T-helper 1 cell (primary cell): ENCODE measurements around the gene KRT7.
A peak's percentile ranks its signal among the peaks of the same experiment; 100 is the strongest.
"Not testable (repeated sequence)": the region's sequence is repeated elsewhere in the genome, so short reads cannot be mapped to it uniquely, and the experiment has no call there.

ENCODE experiments used
- DNase-seq, 5 donors: peaks; one replicate each; pipeline ENCODE4 v3.0.0-alpha.2; 2012 to 2020

The KRT7 gene

DNA sequence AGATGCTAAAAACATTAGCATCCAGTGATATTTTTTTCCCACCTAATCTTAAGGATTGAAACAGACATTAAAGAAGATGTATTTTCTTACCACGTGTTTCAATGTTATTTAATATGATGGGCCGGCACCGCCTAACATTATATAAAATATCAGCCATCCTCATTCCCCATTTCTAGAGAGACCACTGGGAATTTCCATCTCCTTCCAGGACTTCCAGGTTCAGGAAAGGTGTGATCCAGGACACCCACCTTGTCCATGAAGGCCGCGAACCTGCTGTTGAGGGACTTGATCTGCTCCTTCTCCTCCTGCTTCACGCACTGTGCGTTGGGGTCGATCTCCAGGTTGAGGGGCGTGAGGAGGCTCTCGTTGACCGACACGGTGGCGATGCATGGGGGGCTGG, 24.9 kb downstream of the KRT7 start:
- DNase-seq, result not testable (repeated sequence)

DNA sequence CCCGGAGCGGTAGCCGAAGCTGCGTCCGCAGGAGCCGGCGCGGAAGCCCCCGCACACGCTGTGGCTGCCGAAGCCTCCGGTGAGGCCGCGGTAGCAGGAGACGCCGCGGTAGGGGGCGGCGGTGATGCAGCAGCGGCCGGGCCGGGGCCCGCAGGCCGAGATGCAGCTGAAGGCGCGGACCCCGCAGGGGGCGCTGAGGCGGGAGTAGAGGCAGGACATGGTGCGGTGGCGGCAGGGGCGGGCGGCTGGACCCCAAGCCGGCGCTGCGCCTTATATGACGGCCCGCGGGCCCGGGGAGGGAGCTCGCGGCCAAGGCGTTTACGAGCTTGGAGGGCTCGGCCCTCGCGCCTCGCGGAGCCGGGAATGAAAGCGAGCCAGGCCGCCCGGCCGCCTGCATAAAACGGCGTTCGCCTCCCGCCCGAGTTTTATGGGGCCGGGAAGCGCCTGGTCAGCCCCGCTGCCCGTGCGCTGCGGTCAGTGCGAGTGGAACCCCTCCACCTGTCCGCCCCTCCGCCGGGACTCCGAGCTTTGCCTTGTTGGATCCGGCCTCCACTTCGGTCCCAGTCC, 25.4 kb downstream of the KRT7 start:
- DNase-seq, result no peak

DNA sequence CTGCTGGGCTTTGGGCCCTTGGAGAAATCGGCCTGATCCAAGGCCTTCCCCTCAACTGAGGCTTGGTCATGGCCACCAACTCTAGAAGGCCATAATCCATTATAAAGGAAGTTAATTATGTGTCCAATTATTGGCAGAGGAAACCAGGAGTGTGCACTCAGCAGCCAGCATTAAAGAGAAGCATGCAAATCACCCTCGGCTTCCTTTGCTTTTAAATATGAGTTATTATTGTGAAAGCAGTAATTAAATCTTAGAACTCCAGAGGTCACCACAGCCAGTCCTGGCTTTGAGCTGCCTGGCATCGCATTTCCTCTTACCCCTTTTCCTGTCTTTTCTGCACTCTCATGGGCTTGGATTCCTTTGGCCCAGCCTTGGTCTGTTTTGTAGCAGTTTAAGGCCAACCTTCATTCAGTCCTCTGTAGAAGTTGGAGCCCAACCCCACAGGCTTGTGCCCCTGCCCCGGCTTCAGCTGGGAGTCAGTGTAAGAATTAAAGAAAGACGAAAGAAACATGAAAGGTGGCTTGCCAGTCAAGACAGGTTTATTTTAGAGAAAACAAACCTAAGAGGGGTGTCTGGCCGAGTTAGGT, 26.7 kb downstream of the KRT7 start:
- no peak for DNase-seq

DNA sequence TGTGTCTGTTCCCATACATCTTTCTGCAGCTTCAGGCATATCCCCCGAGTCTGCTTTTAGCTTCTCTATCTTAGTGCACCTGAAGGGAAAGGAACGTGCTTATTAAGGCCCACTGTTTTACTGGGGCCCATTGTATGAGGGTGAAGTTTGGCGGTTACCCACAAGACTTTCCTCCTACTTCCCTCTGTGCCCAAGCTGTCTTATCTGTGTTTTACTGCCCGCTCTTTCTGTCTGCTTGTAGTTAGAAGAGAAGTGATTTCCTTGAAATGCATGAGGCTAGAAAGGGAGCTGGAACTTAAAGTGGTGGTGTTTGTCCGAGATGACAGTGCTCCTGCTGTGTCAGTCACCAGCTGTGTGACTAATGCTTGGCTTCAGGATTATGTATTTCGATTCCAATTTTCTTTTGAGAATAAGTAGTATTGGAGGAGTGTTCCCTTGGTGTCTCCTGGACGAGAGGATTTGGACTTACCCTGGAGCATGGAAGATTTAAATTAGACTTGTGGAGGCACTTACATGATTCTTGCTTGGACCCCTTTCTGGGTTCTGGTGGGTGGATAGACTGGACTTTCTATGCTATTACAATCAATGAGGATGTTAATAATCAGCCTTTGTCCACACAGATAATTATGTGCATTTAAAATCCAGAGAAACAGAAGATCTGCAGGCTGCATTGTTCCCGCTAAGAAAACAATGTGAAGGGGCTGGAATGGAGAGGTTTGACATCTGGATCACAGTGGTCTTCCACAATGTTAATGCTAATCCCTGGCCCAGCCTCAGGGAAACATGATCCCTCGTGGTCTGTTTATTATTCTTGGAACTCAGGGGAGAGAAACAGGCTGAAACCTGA, 27.5 kb downstream of the KRT7 start:
- DNase-seq, result no peak

DNA sequence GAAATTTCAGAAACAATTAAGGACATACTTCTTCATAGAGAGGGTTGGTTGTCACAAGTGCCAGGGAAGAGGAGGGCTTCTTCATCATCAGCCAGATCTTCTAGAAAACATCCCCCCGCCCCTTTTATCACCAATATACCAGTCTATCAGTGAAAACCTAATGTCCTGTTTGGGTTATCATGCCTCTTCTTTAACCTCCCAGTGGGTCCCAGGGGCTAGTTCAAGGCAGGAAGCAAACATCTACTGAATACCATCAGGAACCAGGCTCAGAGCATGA, 28.1 kb downstream of the KRT7 start:
- no peak for DNase-seq

DNA sequence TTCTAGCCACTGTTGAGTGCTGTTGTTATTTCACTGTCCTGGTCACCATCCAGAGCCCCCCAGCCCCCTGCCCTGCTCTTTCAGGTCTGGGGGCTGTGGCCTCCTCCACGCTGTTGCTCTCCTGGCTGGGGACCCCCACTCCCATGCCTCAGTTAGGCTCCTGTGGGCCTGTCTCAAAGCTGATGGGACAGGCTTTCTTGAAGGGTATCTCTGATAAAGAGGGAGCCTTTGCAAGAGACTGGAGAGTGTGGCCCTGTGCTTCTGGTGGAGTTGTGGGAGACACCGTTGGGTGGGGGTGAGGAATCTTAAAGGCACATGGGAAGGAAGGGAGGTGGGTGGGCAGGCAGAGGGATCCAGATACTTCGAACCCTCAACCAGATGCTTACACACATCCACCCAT, 29.2 kb downstream of the KRT7 start:
- DNase-seq, result no peak

DNA sequence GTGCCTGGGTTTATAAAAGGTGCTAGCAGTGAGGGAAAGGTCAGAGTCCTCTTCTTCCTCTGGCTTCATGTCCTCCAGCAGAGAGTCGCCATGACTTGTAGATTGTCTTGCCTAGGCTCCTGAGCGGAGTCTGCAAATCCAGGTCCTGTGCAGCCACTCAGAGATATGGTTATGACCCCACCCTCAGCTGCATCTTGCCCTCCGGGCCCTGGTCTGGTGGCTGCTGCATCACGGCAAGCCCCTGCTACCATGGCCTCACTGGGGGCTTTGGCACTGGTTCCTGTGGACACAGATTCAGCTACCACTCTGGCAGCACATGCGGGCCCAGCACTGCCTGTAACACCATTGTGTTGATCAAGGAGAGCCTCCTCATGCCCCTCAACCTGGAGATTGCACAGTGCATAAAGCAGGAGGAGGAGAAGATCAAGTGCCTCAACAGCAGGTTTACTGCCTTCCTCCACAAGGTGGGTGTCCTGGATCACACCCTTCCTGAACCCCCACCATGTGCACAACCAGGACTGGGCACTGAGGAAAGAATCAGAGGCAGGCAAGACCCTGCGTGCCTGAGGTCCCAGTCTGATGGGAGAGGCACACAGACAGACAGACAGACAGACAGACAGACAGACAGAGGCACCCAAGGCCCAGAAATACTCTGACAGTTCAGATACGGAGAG, 30.9 kb downstream of the KRT7 start:
- no peak for DNase-seq

DNA sequence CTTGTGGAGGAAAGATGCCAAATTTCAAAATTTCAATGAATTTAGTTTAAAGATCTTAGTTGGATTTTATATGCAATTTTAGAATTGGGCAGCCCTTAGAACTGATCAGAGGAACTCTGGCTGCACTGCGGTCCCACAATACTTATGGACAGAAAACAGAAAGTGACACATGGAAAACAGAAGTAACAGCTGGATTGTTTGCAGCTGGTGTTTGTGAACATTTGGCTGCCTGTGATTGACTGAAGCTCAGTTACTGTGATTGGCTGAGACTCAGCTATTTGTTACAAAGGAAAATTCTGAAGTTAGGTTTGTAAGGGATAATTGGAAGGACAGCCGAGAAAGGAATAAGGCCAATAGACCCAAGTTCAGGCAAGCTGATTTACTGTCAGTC, 31.4 kb downstream of the KRT7 start:
- no peak for DNase-seq

DNA sequence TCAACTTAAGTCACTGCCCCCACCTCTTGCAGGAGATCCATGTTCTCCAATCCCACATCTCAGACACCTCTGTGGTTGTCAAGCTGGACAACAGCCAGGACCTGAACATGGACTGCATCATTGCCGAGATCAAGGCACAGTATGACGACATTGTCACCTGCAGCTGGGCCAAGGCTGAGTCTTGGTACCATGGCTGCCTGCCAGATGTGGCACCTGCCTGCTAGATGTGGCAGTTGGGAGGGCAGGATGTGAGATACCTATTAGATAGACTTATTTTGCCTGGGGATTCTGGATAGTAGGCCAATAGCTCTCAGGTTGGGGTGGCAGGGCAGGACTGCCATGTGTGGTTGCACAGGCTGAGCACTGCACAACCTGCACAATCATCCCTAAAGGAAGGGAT, 33.5 kb downstream of the KRT7 start:
- DNase-seq, result no peak

DNA sequence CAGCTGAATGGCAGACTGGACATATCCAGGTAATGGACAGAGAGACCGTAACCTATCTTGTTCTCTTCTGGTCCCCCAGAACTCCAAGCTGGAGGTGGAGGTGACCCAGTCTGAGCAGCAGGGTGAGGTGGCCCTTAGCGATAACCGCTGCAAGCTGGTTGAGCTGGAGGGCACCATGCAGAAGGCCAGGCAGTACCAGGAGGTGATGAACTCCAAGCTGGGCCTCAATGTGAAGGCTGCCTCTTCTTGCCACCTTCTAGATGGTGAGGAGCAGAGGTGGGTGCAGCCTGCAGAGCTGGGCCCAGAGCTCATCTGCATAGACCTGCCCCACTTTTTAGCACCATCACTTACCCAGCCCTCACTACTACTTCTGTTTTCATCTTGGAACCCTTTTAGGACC, 34.2 kb downstream of the KRT7 start:
- no peak for DNase-seq

DNA sequence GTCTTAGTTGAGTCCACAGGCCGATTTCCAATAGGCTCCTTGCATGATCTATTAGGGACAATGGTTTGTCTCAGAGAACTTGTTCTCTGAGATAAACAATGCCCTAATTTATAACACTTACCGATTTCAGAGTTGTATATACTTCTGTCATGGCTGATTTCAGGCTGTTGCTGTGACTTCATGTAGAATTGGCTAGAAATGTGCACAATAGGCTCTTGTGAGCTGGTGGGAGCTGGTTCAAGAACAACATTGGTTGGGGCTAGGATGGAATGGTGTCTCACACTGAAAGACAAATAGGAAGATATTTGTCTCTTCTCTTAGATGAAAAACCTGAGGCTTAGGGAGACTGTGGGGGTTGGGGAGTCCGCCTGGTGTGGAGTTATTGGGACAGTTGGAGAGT, 34.7 kb downstream of the KRT7 start:
- DNase-seq, result no peak

DNA sequence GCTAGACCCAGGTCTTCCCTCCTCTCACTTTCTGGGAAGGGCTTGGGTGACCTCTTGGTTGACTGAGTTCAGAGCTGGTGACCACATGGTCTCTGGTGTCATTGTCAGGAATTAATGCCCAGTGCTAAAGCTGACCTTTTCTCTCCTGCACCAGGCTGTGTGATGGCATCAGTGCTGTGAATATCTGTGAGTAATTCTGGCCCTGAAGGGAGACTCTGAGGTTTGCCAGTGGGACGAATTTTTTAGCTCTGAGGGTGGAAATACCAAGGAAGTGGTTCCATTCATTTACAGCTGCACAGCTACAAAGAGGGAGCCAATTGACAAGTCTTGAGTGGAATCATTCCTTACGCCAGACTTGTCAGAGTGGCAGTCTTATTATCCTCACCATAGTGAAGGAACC, 35.2 kb downstream of the KRT7 start:
- DNase-seq, result no peak

DNA sequence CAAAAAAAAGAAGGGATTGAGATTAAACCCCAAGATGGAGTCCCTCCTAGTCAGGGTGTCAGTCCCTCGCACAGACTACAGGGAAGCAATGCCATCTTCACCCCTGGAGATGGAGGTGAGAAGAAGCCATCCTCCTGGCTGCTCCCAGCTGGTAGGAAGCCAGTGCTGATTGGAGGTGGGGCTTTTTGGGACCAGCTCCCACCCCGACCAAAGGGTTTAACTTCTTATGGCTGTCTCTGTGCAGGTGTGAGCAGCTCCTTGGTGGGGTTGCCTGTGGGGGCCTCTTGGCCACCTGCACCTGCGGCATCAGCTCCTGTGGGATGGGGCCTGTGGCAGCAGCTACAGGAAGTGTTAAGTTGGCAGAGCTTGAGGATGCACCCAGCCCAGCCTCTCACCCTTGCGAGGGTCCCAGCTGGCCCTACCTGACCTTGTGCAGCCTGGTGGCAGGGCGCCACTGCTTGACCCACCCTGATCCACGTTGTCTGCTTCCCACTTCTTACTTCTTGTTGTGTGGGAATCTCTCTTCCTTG, 37.6 kb downstream of the KRT7 start:
- DNase-seq, result no peak

DNA sequence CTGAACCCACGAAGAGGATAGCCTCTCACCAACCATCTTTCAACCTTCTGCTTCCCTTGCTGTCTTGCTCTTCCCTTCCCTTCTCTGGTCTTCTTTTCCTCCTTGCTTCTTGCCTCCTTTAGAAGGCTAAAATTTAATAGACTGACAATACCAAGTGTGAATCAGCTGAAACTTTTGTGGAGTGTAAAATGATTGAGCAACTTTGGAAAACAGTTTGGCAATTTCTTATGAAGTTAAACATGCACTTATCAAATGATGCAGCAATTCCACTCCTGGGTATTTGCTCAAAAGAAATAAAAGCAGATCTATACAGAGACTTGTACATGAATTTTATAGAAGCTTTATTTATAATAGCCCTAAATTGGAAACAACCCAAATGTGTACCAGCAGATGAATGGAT, 38.1 kb downstream of the KRT7 start:
- DNase-seq, result no peak

DNA sequence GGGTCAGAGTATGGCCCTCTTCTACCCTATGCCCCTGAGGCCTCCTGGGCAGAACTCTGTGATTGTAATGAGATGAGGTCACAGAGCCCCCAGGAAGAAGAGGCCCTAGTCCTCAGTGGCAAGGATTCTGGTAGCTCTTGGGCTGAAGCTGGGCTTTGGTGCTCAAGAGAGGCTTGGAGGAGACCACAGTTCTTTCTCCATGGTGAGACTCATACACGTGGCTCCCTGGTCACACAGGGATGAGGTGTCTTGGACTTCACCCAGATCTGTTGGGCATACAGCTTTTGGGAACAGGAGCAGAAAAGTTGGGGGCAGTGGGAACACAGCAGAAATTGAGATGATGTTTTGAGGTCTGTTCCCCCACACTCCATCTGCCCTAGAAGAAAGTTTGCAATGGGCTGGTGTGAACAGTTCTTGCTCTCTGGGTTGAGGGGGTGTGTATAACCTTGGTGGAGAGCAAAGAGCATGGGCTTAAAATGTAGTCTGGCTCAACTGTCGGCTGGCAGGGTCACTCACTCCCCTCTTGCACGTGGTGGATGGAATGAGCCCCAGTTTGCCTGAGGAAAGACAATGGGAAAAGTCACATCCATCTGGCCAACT, 41.6 kb downstream of the KRT7 start, which contains the start of gene KRT86:
Gene KRT86, plus strand, starts transcription at position 125 of the 600 bp plus-strand sequence. CDS start 27,272 bp downstream, outside the sequence.
- no peak for DNase-seq

DNA sequence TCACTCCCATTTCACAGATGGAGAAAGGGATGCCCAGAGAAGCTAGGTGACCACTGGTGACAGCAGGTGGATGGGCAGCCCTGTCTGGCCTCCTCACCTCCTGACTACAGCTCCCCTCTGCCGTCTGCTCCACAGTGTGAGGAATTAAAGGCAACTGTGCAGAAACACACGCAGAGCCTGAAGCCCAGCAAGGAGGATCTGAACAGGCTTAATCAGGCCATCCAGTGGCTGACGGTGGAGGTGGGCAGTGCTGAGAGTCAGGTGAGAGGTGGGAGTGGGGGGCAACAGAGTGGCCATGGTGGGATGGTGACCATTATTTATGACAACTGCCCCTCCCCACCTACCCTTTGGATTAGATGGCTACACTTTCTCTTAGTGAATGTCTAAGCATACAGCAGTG, 42.6 kb downstream of the KRT7 start:
- no peak for DNase-seq

DNA sequence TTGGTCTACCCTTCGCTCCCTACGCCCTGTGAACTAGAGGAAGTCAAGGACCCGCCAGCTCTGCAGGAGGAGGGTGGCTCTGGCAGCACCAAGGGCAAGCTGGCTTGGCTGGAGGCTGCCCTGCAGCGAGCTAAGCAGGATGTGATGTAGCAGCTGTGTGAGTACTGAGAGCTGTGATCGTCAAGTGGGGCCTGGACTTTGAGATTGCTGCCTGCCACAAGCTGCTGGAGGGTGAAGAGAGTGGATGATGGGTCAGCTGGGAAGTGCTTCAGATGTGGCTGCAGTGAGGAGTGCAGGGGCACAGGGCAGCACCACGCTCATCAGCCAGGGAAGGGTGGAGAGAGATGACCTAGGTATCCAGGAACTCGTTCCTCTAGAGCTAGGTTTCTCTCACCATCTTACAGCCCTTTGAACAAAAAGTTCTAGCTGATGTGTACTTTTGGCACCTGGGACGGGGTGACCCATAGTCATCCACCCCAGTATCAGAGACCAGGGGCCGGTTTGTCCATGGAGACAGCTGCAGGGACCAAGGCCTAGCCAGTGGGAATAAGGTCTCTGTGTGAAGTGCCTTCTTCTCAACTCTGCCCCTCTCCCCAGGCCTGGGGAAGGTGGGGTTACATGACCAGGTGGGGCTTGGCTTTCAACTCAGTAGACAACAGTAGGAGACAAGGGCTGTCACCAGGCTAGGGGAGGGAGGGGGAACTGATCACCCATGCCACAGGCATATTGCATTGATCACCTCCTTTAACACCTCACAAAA, 44.6 kb downstream of the KRT7 start:
- DNase-seq, result no peak

DNA sequence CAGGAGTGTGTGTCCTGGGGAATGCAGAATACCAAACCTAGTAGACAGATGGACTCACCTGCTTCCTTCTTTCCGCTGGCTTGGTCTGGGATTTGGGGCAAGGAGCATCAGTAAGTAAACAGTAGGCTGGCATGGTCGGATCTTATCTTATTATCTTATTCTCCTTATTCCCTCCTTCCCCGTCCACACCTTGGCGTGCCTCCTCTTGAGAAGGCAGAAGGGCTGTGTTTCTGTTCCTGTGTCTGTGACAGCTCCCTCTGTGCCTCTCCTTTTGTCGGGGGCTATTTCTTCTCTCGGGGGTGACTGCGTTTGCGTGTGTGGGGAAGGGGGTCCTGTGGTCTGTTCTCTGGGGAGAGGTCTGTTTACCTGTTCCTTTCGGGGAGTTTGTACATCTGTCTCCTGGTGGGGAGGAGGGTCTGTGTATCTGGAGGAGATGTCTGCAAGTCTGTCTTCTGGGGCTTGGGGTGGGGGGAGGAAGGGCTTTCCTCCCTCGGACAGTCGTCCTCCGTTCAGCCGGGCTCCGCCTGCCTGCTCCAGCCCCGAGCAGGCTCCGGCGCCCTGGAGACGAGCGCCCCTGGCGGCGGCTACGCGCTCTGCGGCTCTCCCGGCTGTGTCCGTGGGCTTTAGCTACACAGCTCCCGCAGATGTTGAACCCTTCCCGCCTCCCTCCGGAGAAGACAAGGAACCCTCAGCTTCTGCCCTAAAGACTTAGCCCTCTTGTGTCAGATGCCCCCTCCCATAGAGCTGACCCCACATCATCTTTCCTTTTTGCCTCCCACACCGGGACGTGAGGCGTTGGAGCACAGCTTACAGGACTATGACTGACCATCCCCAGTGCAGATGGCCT, 45.8 kb downstream of the KRT7 start:
- peak; percentile 32 to 69 (median 46) for DNase-seq

DNA sequence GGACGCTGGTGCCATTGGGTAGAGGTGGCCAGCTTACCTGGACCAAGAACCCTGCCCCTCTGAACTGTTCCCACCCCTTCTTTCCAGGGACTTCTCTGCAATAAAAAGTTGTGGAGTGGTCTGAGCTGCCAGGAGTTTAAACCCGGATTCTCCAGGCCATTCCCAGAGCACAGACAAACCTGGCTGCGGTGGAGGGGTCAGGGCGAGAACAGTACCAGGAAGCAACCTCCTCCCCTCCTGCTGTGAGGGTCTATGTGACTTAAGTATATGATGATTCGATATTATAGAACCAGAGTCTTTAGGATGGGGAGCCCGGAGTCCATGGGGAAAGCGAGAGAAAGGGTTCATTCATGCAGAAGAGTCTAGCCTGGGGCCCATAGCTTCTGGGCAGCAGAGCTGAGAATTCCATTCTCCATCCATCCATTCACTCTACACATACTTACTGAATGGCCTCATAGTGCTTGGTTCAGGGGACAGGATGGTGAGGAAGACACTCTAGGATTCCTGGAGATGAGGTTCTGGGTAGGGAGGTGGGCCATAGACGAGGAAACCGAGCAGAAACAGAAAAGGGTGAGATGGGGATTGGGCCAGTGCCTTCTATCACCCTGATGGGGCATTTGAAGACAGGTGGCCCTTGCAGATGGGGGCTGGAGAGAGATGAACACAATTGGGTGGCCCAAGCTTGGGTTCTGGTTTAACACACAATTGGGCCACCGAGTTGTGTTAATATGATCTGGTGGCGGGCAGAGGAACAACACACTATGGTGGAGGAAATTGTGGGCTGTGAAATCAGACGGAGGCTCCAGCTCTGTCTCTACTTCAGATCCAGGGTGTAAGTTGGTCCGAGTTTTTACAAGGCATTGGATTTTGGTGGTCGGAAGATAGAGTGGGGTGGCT, 46.6 kb downstream of the KRT7 start:
- no peak for DNase-seq

DNA sequence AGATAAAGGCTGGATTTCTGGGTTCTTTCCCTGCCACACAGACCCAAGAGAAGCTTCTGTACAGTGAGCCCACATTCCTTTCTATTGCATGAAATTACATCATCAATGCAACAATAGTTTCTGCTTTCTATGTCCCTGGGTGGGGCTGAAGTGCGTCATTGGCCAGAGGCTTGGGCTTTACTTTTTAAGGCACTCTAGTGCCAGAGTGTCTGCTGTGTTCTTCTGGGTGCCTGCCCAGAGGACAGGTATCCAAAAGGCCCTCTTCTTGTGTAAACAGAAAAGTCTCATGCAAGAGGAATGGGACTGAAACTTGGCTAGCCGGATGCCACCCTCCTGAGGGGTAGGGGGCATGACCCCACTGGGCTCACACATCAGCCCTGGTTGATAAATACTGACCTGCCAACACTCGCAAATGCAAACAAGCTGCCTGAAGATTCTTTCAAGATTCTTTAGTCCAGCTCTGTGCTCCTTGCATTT, 47.3 kb downstream of the KRT7 start:
- no peak for DNase-seq
